K562 (cell line): ENCODE results near the gene TYW1B. TPM values are rescaled to one million over a fixed set of nuclear protein-coding genes. Genes with fewer than 3 reads are reported as not detected.
"Not testable (repeated sequence)": the region's sequence is repeated elsewhere in the genome, so short reads cannot be mapped to it uniquely, and the experiment has no call there.

ENCODE experiments used
- ATAC-seq: fragments of 200-7000 bp; cut with Tn5 transposase; 3 replicates; pipeline ENCODE4 v1.9.1; 2020; ENCODE audit warnings: moderate library complexity
- BruUV-seq: library from RNA; stranded (reverse); fragments of 400-500 nt; replicated peaks from 2 replicates; lab custom pipeline; 2021; lab: Mats Ljungman, UMichigan
- CTCF ChIA-PET: fragments of 300-600 bp; formaldehyde crosslinking; extraction: SDS; loops from one replicate; lab custom pipeline; 2021; ENCODE audit warnings: low intra/inter-chr PET ratio; lab: Yijun Ruan, JAX
- POLR2A ChIA-PET: fragments of 300-600, 350-650 bp; sonication (Branson Sonifier 250); formaldehyde crosslinking; extraction: SDS; loops from one replicate; lab custom pipeline; 2021; ENCODE audit warnings: antibody characterized with exemption, inconsistent platforms; lab: Yijun Ruan, JAX
- DNase-seq, 4 experiments: peaks; one replicate each; pipeline versions ENCODE4 v3.0.0 to v3.0.0-alpha.2; 2011 to 2018; ENCODE audit warnings: low spot score in 3 of 4, mixed read lengths in 3 of 4; ENCODE audit errors: extremely low read depth in 1 of 4
- FAIRE-seq: peaks from 2 replicates; lab custom pipeline; 2011; peaks lifted over from hg19 to GRCh38; lab: Jason Lieb, UNC
- H2AFZ ChIP-seq: 2 replicates; pipeline ENCODE4 v1.6.0; 2011; ENCODE audit warnings: low read depth, low read length, control low read depth, inconsistent platforms
- H3K27ac ChIP-seq: fragments of 200-600 bp; 3 replicates; pipeline ENCODE4 v1.8.0; 2011; ENCODE audit warnings: low read depth, mild to moderate bottlenecking, control low read depth, inconsistent platforms, low read length, moderate library complexity, mixed read lengths; ENCODE audit errors: extremely low read depth
- H3K27me3 ChIP-seq, 2 experiments: fragments of 300-600 bp in 1 of 2; 2 replicates in 1 of 2; 3 replicates in 1 of 2; pipeline versions ENCODE4 v1.6.0 to v1.8.0; 2011; ENCODE audit warnings: inconsistent platforms in 2 of 2, low read length in 2 of 2, mild to moderate bottlenecking in 1 of 2, mixed read lengths in 1 of 2, moderate library complexity in 1 of 2; ENCODE audit not compliant: control insufficient read depth in 2 of 2, insufficient read depth in 2 of 2
- H3K36me3 ChIP-seq: fragments of 300-600 bp; 3 replicates; pipeline ENCODE4 v1.8.0; 2011; ENCODE audit warnings: mild to moderate bottlenecking, low read length, inconsistent platforms; ENCODE audit not compliant: control insufficient read depth, insufficient read depth
- H3K4me1 ChIP-seq, 2 experiments: fragments of 200-600 bp in 1 of 2; replicated peaks in 1 of 2; 2 replicates in 1 of 2; 3 replicates in 1 of 2; pipeline versions ENCODE4 v1.5.1 to v1.8.0; 2011; ENCODE audit warnings: inconsistent platforms in 2 of 2, low read length in 2 of 2, mild to moderate bottlenecking in 1 of 2, mixed read lengths in 1 of 2, moderate library complexity in 1 of 2; ENCODE audit not compliant: control insufficient read depth in 2 of 2, insufficient read depth in 2 of 2
- H3K4me2 ChIP-seq: 2 replicates; pipeline ENCODE4 v1.6.1; 2011; ENCODE audit warnings: low read length, control low read depth, inconsistent platforms, mixed read lengths; ENCODE audit not compliant: insufficient read depth
- H3K4me3 ChIP-seq: fragments of 200-600 bp; sonication (generic), shearing (Covaris generic); 2 replicates; pipeline ENCODE4 v1.5.1; 2016; ENCODE audit warnings: control low read depth, inconsistent platforms
- H3K79me2 ChIP-seq: fragments of 200-600 bp; 3 replicates; pipeline ENCODE4 v1.8.0; 2011; ENCODE audit warnings: low read length, inconsistent platforms; ENCODE audit not compliant: control insufficient read depth, insufficient read depth
- H3K9ac ChIP-seq, 2 experiments: 2 replicates each; pipeline versions ENCODE4 v1.6.0 to v1.6.1; 2011; ENCODE audit warnings: low read depth in 2 of 2, low read length in 2 of 2, control low read depth in 1 of 2, inconsistent platforms in 1 of 2, mild to moderate bottlenecking in 1 of 2, mixed read lengths in 1 of 2; ENCODE audit not compliant: insufficient read depth in 1 of 2
- H3K9me1 ChIP-seq: one replicate; pipeline ENCODE4 v1.6.0; 2011; ENCODE audit warnings: inconsistent platforms, mild to moderate bottlenecking, low read length, moderate library complexity; ENCODE audit not compliant: control insufficient read depth, insufficient read depth
- H3K9me3 ChIP-seq: replicated peaks from 2 replicates; pipeline ENCODE4 v1.5.1; 2011; ENCODE audit warnings: low read depth, low read length, inconsistent platforms; ENCODE audit not compliant: control insufficient read depth, insufficient read depth
- H4K20me1 ChIP-seq: replicated peaks from 2 replicates; pipeline ENCODE4 v1.6.1; 2011; ENCODE audit warnings: low read length, inconsistent platforms, mixed read lengths; ENCODE audit not compliant: control insufficient read depth, insufficient read depth
- ZNF384 ChIP-seq: IDR thresholded peaks from 2 replicates; pipeline ENCODE4 v1.6.1; 2012; ENCODE audit warnings: low read depth, low read length, improper control_type of control experiment
- WGBS: fragments of 100-300 bp; shearing (Covaris generic); methylation state at CpG from one replicate; pipeline ENCODE4 v1.1.6; 2016; ENCODE audit warnings: low coverage, mixed read lengths; ENCODE audit not compliant: insufficient coverage; ENCODE audit errors: missing lambda C conversion rate; 5-methylcytosine and 5-hydroxymethylcytosine counted together
- in situ Hi-C: fragments of 300-500 bp; cut with MboI; formaldehyde crosslinking; loops from 4 replicates; pipeline ENCODE4 v1.15.0; 2018; ENCODE audit warnings: inconsistent platforms, mixed read lengths
- intact Hi-C: fragments of 100-400 bp; cut with micrococcal nuclease; formaldehyde crosslinking; loops from 2 replicates; pipeline ENCODE4 v1.14.2; 2022
- polyA plus RNA-seq, 8 experiments: library from polyadenylated mRNA; depleted of rRNA in 4 of 8; stranded (reverse) in 5 of 8; unstranded in 3 of 8; fragments of >200 nt; fragmentation: Nextera tagmentation in 2 of 8; fragmentation: Illumina TruSeq in 1 of 8; extraction: Ambion mirVana in 2 of 8; extraction: Trizol in 1 of 8; gene quantifications; 2 replicates each; pipeline versions ENCODE4 v1.2.1 to v1.2.3, GENCODE V29; 2011 to 2014; ENCODE audit warnings: inconsistent platforms in 1 of 8, missing spikeins in 1 of 8
- total RNA-seq, 7 experiments: library from RNA; depleted of rRNA in 6 of 7; stranded (reverse); fragments of >200 nt in 6 of 7; fragmentation: Illumina TruSeq in 2 of 7; extraction: Trizol in 2 of 7; gene quantifications; 2 replicates each; pipeline versions ENCODE4 v1.2.1 to v1.2.3, GENCODE V29; 2011 to 2021; ENCODE audit warnings: low replicate concordance in 1 of 7

The TYW1B gene
- total and polyA plus RNA-seq, 9 of the 15 experiments (the other 6 are each of a cell fraction or from before 2014, with no cell fraction given): 5.8 to 14.7 (median 9.8) TPM

GRCh38 chr7:72857925-72858324 is 29.9 kb upstream of the TYW1B start:
- H3K4me1 ChIP-seq, DNase-seq, H3K9me3 ChIP-seq, H3K9me1 ChIP-seq, H3K9ac ChIP-seq, H4K20me1 ChIP-seq, intact Hi-C loops, H3K79me2 ChIP-seq, H3K27me3 ChIP-seq, H3K4me3 ChIP-seq, H3K27ac ChIP-seq, CTCF ChIA-PET, H3K36me3 ChIP-seq, H3K4me2 ChIP-seq, ATAC-seq, BruUV-seq, H2AFZ ChIP-seq, FAIRE-seq: not testable (repeated sequence)
- 6% methylated on average over 1 of the region's 1 CpG for WGBS
- POLR2A ChIA-PET: interaction anchor here (0.6 to 1.0 kb wide), 2 partner anchors 20 to 1333 kb away, joined by 3 read pairs; no protein-coding TSS in a partner anchor
- in situ Hi-C loops: loop anchor here (5.0 kb wide), 1 partner anchor 326 kb away; no protein-coding TSS in a partner anchor
- TF ChIP-seq ZNF384: peak; percentile 27; the same call in 1 of the 2 replicates

DNA sequence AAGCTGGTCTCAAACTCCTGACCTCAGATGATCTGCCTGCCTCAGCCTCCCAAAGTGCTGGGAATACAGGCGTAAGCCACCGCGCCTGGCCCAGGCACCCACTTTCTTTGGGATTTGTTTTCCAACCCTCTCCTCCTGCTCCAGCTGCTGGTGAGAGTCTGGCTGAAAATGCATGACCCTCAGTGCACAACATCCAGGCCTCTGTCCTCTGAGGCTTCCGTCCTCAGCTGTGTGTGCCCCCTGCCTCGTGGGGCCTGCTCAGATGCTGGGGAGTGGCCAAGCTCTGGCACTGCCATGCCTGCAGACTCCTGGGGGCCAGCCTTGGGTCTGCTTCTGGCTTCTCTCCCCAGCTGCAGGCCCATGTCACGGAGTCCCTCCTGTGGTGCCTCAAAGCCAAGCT is 27.3 kb upstream of the TYW1B start:
- H3K9ac ChIP-seq, H3K9me1 ChIP-seq, H3K27ac ChIP-seq, H3K4me1 ChIP-seq, H2AFZ ChIP-seq, H3K4me2 ChIP-seq, DNase-seq, BruUV-seq, H3K79me2 ChIP-seq, H4K20me1 ChIP-seq, H3K9me3 ChIP-seq, H3K36me3 ChIP-seq, CTCF ChIA-PET, ATAC-seq, intact Hi-C loops, FAIRE-seq, H3K4me3 ChIP-seq, H3K27me3 ChIP-seq: not testable (repeated sequence)
- 57% methylated on average over 6 of the region's 6 CpGs for WGBS
- POLR2A ChIA-PET: interaction anchor here (1.1 kb wide), 1 partner anchor 18 kb away, joined by 4 read pairs; no protein-coding TSS in a partner anchor
- in situ Hi-C loops: loop anchor here (5.0 kb wide), 1 partner anchor 323 kb away; no protein-coding TSS in a partner anchor

DNA sequence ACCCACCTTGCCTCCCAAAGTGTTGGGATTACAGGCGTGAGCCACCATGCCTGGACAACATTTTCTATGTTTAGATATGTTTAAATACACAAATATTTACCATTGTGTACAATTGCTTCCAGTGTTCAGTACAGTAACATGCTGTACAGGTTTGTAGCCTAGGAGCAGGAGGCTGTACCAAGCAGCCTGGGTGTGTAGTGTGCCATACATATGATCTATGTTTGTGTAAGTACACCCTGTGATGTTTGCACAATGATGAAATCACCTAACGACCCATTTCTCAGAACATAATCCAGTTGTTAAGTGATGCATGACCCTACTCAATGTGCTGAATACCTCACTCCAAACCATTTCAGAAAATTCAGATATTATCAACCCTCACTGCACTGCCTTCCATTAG is 24.9 kb upstream of the TYW1B start:
- H3K36me3 ChIP-seq, H3K4me3 ChIP-seq, BruUV-seq, H3K9ac ChIP-seq, H3K4me1 ChIP-seq, FAIRE-seq, DNase-seq, CTCF ChIA-PET, H3K4me2 ChIP-seq, intact Hi-C loops, H3K79me2 ChIP-seq, H3K9me1 ChIP-seq, H4K20me1 ChIP-seq, H3K9me3 ChIP-seq, H3K27me3 ChIP-seq, H2AFZ ChIP-seq, in situ Hi-C loops, ATAC-seq, H3K27ac ChIP-seq, POLR2A ChIA-PET: not testable (repeated sequence)
- 50% methylated on average over 1 of the region's 2 CpGs for WGBS
